HepG2 (cell line): ENCODE data around the gene ARF6. TPM values are rescaled to one million over a fixed set of nuclear protein-coding genes. Genes with fewer than 3 reads are reported as not detected.
A peak's percentile ranks its signal among the peaks of the same experiment; 100 is the strongest.

ENCODE experiments used
- ATAC-seq: fragments of 200-7000 bp; cut with Tn5 transposase; 3 replicates; pipeline ENCODE4 v1.9.1; 2020; ENCODE audit warnings: mild to moderate bottlenecking, moderate library complexity
- BruUV-seq: library from RNA; stranded (reverse); fragments of 400-500 nt; replicated peaks from 2 replicates; lab custom pipeline; 2021; lab: Mats Ljungman, UMichigan
- CTCF ChIA-PET: fragments of 300-600 bp; formaldehyde crosslinking; extraction: SDS; loops from one replicate; lab custom pipeline; 2021; ENCODE audit warnings: low total read pairs, inconsistent platforms, low intra/inter-chr PET ratio; lab: Yijun Ruan, JAX
- POLR2A ChIA-PET: fragments of 350-600 bp; sonication (Branson Sonifier 250); formaldehyde crosslinking; loops from one replicate; lab custom pipeline; 2020; ENCODE audit warnings: antibody characterized with exemption, inconsistent platforms; lab: Yijun Ruan, JAX
- DNase-seq: peaks from one replicate; pipeline ENCODE4 v3.0.0-alpha.2; 2015; ENCODE audit warnings: low spot score
- FAIRE-seq: peaks from 3 replicates; lab custom pipeline; 2011; peaks lifted over from hg19 to GRCh38; lab: Jason Lieb, UNC
- H2AFZ ChIP-seq: one replicate; pipeline ENCODE4 v1.6.1; 2011; ENCODE audit warnings: low read length, inconsistent platforms
- H3K27ac ChIP-seq: fragments of 300-600 bp; 3 replicates; pipeline ENCODE4 v1.8.0; 2011; ENCODE audit warnings: mixed run types, mild to moderate bottlenecking, mixed read lengths, low read length, inconsistent platforms; ENCODE audit not compliant: insufficient read depth; ENCODE audit errors: extremely low read length
- H3K27me3 ChIP-seq, 2 experiments: fragments of 200-600 bp in 1 of 2; 2 replicates in 1 of 2; 3 replicates in 1 of 2; pipeline versions ENCODE4 v1.6.0 to v1.8.0; 2011; ENCODE audit warnings: low read length in 2 of 2, mild to moderate bottlenecking in 2 of 2, moderate library complexity in 2 of 2, inconsistent platforms in 1 of 2; ENCODE audit not compliant: insufficient read depth in 2 of 2, control insufficient read depth in 1 of 2
- H3K36me3 ChIP-seq, 2 experiments: fragments of 200-600 bp in 1 of 2; replicated peaks in 1 of 2; 2 replicates in 1 of 2; 3 replicates in 1 of 2; pipeline versions ENCODE4 v1.5.1 to v1.8.0; 2011; ENCODE audit warnings: low read length in 2 of 2, inconsistent platforms in 1 of 2; ENCODE audit not compliant: insufficient read depth in 2 of 2, control insufficient read depth in 1 of 2
- H3K4me1 ChIP-seq: 2 replicates; pipeline ENCODE4 v1.5.1; 2012; ENCODE audit warnings: low read length, inconsistent platforms; ENCODE audit not compliant: insufficient read depth
- H3K4me2 ChIP-seq: 2 replicates; pipeline ENCODE4 v1.6.0; 2011; ENCODE audit warnings: low read depth, low read length, inconsistent platforms
- H3K4me3 ChIP-seq, 3 experiments: fragments of 200-600 bp in 1 of 3; sonication (generic), shearing (Covaris generic) in 1 of 3; replicated peaks in 1 of 3; 2 replicates each; pipeline ENCODE4 v1.5.1; 2011 to 2016; ENCODE audit warnings: low read length in 3 of 3, inconsistent platforms in 2 of 3, low read depth in 2 of 3, mild to moderate bottlenecking in 2 of 3, control low read depth in 1 of 3, mixed read lengths in 1 of 3; ENCODE audit not compliant: insufficient read depth in 1 of 3
- H3K79me2 ChIP-seq: one replicate; pipeline ENCODE4 v1.6.1; 2011; ENCODE audit warnings: low read length, inconsistent platforms; ENCODE audit not compliant: insufficient read depth
- H3K9ac ChIP-seq: 2 replicates; pipeline ENCODE4 v1.6.0; 2011; ENCODE audit warnings: mild to moderate bottlenecking, low read depth, low read length, inconsistent platforms; ENCODE audit not compliant: insufficient read depth
- H3K9me3 ChIP-seq: 2 replicates; pipeline ENCODE4 v1.5.1; 2012; ENCODE audit warnings: mild to moderate bottlenecking, low read length
- H4K20me1 ChIP-seq: 2 replicates; pipeline ENCODE4 v1.6.0; 2011; ENCODE audit warnings: inconsistent platforms, mild to moderate bottlenecking, low read length, moderate library complexity; ENCODE audit not compliant: insufficient read depth
- HNF4A ChIP-seq: sonication (generic); formaldehyde crosslinking; IDR thresholded peaks from 2 replicates; pipeline ENCODE4 v1.4.0; 2020; ENCODE audit warnings: missing genetic modification reagents
- KAT2B ChIP-seq: fragments of 150-350 bp; IDR thresholded peaks from 2 replicates; pipeline ENCODE4 v1.6.1; 2014; ENCODE audit warnings: low read depth, low read length, borderline replicate concordance
- NKX3-1 ChIP-seq: sonication (generic); formaldehyde crosslinking; IDR thresholded peaks from 2 replicates; pipeline ENCODE4 v1.5.0; 2020; ENCODE audit warnings: missing genetic modification reagents
- U2AF2 ChIP-seq: fragments of 200-400 bp; formaldehyde crosslinking; IDR thresholded peaks from 2 replicates; pipeline ENCODE4 v1.6.1; 2017; ENCODE audit warnings: low read depth, mild to moderate bottlenecking, low read length
- ZKSCAN5 ChIP-seq: sonication (generic); formaldehyde crosslinking; IDR thresholded peaks from 2 replicates; pipeline ENCODE4 v1.5.1; 2020; ENCODE audit warnings: mild to moderate bottlenecking, missing genetic modification reagents
- ZNF446 ChIP-seq: sonication (generic); formaldehyde crosslinking; IDR thresholded peaks from 2 replicates; pipeline ENCODE4 v1.5.0; 2020; ENCODE audit warnings: mild to moderate bottlenecking, missing genetic modification reagents
- ZNF546 ChIP-seq: sonication (generic); formaldehyde crosslinking; conservative IDR thresholded peaks from 2 replicates; pipeline ENCODE4 v1.8.1; 2023; ENCODE audit warnings: mild to moderate bottlenecking, missing genetic modification reagents
- WGBS: methylation state at CpG from one replicate; pipeline ENCODE4 v1.1.6; 2017; ENCODE audit warnings: low lambda C conversion rate; 5-methylcytosine and 5-hydroxymethylcytosine counted together
- in situ Hi-C: cut with HindIII; loops from 2 replicates; pipeline ENCODE4 v1.10.0; 2017; ENCODE audit warnings: low pct_unique_long_range_greater_than_20kb; ENCODE audit not compliant: extremely low pct_ligation_motif_present
- intact Hi-C: fragments of 100-400 bp; cut with micrococcal nuclease; formaldehyde crosslinking; loops from one replicate; pipeline ENCODE4 v1.10.0; 2022; ENCODE audit not compliant: unreplicated experiment
- polyA plus RNA-seq, 8 experiments: library from polyadenylated mRNA; depleted of rRNA in 3 of 8; stranded (reverse) in 7 of 8; unstranded in 1 of 8; fragments of >200 nt; fragmentation: Illumina TruSeq in 4 of 8; extraction: Trizol in 4 of 8; gene quantifications; 2 replicates each; pipeline versions ENCODE4 v1.2.1 to v1.2.3, GENCODE V29; 2011 to 2016; ENCODE audit warnings: low read depth in 4 of 8, missing spikeins in 1 of 8, mixed read lengths in 1 of 8; ENCODE audit not compliant: insufficient read depth in 1 of 8
- total RNA-seq, 5 experiments: library from RNA; depleted of rRNA; stranded (reverse); fragments of >200 nt; fragmentation: Illumina TruSeq; extraction: Trizol; gene quantifications; 2 replicates each; pipeline ENCODE4 v1.2.3, GENCODE V29; 2016; ENCODE audit warnings: low read depth in 1 of 5
- TF ChIP-seq, protein P1 (sequence below): sonication (generic); formaldehyde crosslinking; IDR thresholded peaks from 2 replicates; pipeline ENCODE4 v1.4.0; 2020; ENCODE audit warnings: missing genetic modification reagents, borderline replicate concordance
- TF ChIP-seq, protein P2 (sequence below): sonication (generic); formaldehyde crosslinking; IDR thresholded peaks from 2 replicates; pipeline ENCODE4 v1.4.0; 2020; ENCODE audit warnings: missing genetic modification reagents

The ARF6 gene
- total and polyA plus RNA-seq, 2 of the 13 experiments (the other 11 are each of a cell fraction or from before 2014, with no cell fraction given): 12.7 to 31.9 TPM

- in situ Hi-C loops: no loop called here
- BruUV-seq: no TSS peak
- H3K4me3 ChIP-seq: no peak overlapping the region
- POLR2A ChIA-PET: no interaction called here
- DNase-seq: no peak
- no peak overlapping the region for H3K4me2 ChIP-seq
- peaks cover 43% of the 10 kb centered on the region for H3K4me1 ChIP-seq
- CTCF ChIA-PET: no interaction called here
- H3K9ac ChIP-seq: no peak overlapping the region
- H3K79me2 ChIP-seq: no peaks in the 10 kb centered on the region
- no peak overlapping the region for H2AFZ ChIP-seq
- no peak for ATAC-seq
- no peaks in the 10 kb centered on the region for H4K20me1 ChIP-seq
- no peaks in the 10 kb centered on the region for H3K36me3 ChIP-seq
- no peaks in the 10 kb centered on the region; a peak in 1 of 5 replicates for H3K27me3 ChIP-seq
- no peak overlapping the region for H3K27ac ChIP-seq
- FAIRE-seq: no peak
- TF ChIP-seq, protein P1, sequence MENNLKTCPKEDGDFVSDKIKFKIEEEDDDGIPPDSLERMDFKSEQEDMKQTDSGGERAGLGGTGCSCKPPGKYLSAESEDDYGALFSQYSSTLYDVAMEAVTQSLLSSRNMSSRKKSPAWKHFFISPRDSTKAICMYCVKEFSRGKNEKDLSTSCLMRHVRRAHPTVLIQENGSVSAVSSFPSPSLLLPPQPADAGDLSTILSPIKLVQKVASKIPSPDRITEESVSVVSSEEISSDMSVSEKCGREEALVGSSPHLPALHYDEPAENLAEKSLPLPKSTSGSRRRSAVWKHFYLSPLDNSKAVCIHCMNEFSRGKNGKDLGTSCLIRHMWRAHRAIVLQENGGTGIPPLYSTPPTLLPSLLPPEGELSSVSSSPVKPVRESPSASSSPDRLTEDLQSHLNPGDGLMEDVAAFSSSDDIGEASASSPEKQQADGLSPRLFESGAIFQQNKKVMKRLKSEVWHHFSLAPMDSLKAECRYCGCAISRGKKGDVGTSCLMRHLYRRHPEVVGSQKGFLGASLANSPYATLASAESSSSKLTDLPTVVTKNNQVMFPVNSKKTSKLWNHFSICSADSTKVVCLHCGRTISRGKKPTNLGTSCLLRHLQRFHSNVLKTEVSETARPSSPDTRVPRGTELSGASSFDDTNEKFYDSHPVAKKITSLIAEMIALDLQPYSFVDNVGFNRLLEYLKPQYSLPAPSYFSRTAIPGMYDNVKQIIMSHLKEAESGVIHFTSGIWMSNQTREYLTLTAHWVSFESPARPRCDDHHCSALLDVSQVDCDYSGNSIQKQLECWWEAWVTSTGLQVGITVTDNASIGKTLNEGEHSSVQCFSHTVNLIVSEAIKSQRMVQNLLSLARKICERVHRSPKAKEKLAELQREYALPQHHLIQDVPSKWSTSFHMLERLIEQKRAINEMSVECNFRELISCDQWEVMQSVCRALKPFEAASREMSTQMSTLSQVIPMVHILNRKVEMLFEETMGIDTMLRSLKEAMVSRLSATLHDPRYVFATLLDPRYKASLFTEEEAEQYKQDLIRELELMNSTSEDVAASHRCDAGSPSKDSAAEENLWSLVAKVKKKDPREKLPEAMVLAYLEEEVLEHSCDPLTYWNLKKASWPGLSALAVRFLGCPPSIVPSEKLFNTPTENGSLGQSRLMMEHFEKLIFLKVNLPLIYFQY: no peak
- no peak for TF ChIP-seq ZKSCAN5 (CRISPR knock-in tag)
- TF ChIP-seq, all 625 proteins: peak for 0
- H3K9me3 ChIP-seq: 0 out of 2 replicates have a peak, but pooled peaks cover 3% of the 10 kb centered on the region
- WGBS: no CpG with 5 or more reads among the region's 2 CpGs
- intact Hi-C loops: loop anchor here (10.0 kb wide), 1 partner anchor 63 kb away; no protein-coding TSS in a partner anchor
These were observed 49.2 kb downstream of the ARF6 start for GRCh38 chr14:49942090-49942489.

- no TSS peak for BruUV-seq
- Histone ChIP-seq H2AFZ (no peak overlapping the region), H3K9me3 (no peaks in the 10 kb centered on the region), H3K4me2 (peak overlapping the region; percentile 6; the same call in 1 of the 2 replicates), H4K20me1 (no peaks in the 10 kb centered on the region), H3K27me3 (no peaks in the 10 kb centered on the region), H3K4me1 (peaks cover 44% of the 10 kb centered on the region), H3K36me3 (no peaks in the 10 kb centered on the region), H3K27ac (no peak overlapping the region), H3K79me2 (no peaks in the 10 kb centered on the region), H3K4me3 (no peak overlapping the region), H3K9ac (no peak overlapping the region)
- no peak for ATAC-seq
- ChIA-PET CTCF (no interaction called here), POLR2A (no interaction called here)
- 28% methylated on average over 1 of the region's 1 CpG for WGBS
- DNase-seq: no peak
- no peak for FAIRE-seq
- intact Hi-C loops (loop anchor here (10.0 kb wide), 1 partner anchor 60 kb away; no protein-coding TSS in a partner anchor), in situ Hi-C loops (no loop called here)
- TF ChIP-seq U2AF2 (no peak), KAT2B (no peak), ZNF546 (CRISPR knock-in tag) (no peak), ZNF446 (CRISPR knock-in tag) (no peak), HNF4A (0 out of 2 replicates have a peak, but pooled peaks have one; percentile 54), NKX3-1 (no peak)
- TF ChIP-seq, protein P2, sequence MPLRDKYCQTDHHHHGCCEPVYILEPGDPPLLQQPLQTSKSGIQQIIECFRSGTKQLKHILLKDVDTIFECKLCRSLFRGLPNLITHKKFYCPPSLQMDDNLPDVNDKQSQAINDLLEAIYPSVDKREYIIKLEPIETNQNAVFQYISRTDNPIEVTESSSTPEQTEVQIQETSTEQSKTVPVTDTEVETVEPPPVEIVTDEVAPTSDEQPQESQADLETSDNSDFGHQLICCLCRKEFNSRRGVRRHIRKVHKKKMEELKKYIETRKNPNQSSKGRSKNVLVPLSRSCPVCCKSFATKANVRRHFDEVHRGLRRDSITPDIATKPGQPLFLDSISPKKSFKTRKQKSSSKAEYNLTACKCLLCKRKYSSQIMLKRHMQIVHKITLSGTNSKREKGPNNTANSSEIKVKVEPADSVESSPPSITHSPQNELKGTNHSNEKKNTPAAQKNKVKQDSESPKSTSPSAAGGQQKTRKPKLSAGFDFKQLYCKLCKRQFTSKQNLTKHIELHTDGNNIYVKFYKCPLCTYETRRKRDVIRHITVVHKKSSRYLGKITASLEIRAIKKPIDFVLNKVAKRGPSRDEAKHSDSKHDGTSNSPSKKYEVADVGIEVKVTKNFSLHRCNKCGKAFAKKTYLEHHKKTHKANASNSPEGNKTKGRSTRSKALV (CRISPR knock-in tag): no peak
These were observed 51.6 kb downstream of the ARF6 start for GRCh38 chr14:49944501-49944900.
